AG09319 (cell line): Measurements from ENCODE around the gene TMEM40.

Source experiments
- DNase-seq: peaks from one replicate; pipeline ENCODE4 v3.0.0-alpha.2; 2010; ENCODE audit warnings: low read depth; ENCODE audit errors: extremely low read depth
- TF ChIP-seq, protein P1 (sequence below): IDR thresholded peaks from 2 replicates; pipeline ENCODE4 v1.5.1; 2011; ENCODE audit warnings: low read depth, mild to moderate bottlenecking, inconsistent platforms, low read length, moderate library complexity

TMEM40 gene

GRCh38 chr3:12773710-12774086 is 14.6 kb upstream of the TMEM40 start:
- TF ChIP-seq, protein P1, sequence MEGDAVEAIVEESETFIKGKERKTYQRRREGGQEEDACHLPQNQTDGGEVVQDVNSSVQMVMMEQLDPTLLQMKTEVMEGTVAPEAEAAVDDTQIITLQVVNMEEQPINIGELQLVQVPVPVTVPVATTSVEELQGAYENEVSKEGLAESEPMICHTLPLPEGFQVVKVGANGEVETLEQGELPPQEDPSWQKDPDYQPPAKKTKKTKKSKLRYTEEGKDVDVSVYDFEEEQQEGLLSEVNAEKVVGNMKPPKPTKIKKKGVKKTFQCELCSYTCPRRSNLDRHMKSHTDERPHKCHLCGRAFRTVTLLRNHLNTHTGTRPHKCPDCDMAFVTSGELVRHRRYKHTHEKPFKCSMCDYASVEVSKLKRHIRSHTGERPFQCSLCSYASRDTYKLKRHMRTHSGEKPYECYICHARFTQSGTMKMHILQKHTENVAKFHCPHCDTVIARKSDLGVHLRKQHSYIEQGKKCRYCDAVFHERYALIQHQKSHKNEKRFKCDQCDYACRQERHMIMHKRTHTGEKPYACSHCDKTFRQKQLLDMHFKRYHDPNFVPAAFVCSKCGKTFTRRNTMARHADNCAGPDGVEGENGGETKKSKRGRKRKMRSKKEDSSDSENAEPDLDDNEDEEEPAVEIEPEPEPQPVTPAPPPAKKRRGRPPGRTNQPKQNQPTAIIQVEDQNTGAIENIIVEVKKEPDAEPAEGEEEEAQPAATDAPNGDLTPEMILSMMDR = no peak
- DNase-seq = no peak

- TF ChIP-seq, protein P1 = no peak
- DNase-seq = no peak
These were observed 14.1 kb upstream of the TMEM40 start for GRCh38 chr3:12773030-12773709.

DNA sequence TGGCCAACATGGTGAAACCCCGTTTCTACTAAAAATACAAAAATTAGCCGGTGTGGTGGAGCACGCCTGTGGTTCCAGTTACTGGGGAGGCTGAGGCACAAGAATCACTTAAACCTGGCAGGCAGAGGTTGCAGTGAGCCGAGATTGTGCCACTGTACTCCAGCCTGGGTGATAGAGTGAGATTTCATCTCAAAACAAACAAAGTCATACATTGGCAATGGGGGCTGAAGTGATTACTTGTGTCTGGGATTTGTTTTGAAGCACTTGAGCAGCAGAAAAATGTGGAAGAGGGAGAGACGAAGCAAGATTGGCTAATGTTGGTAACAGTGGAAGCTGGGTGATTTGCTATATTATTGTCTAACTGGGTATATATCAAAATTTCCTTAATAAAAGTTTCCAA is 13.4 kb upstream of the TMEM40 start:
- TF ChIP-seq, protein P1 = no peak
- DNase-seq = no peak

- no peak for DNase-seq
- TF ChIP-seq, protein P1 = no peak
These were observed 12.2 kb upstream of the TMEM40 start for GRCh38 chr3:12771236-12771635.

DNA sequence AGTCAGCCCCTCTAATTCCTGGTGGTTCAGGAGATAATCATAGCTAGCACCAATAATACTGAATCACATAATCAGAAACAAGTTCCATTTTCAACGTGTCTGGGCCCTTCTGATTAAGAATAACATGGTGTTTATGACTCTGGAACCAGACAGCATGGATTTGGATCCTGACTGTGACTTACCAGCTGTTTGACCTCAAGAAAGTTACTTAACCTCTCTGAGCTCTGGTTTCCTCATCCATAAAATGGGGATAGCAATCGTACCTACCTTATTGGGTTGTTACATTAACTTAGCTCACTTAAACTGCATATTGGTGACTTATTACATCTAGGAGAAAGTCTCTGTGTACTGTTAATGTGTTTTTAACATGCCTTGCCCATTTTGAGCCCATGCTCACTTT is 10.7 kb upstream of the TMEM40 start:
- no peak for DNase-seq
- TF ChIP-seq, protein P1 = no peak

DNA sequence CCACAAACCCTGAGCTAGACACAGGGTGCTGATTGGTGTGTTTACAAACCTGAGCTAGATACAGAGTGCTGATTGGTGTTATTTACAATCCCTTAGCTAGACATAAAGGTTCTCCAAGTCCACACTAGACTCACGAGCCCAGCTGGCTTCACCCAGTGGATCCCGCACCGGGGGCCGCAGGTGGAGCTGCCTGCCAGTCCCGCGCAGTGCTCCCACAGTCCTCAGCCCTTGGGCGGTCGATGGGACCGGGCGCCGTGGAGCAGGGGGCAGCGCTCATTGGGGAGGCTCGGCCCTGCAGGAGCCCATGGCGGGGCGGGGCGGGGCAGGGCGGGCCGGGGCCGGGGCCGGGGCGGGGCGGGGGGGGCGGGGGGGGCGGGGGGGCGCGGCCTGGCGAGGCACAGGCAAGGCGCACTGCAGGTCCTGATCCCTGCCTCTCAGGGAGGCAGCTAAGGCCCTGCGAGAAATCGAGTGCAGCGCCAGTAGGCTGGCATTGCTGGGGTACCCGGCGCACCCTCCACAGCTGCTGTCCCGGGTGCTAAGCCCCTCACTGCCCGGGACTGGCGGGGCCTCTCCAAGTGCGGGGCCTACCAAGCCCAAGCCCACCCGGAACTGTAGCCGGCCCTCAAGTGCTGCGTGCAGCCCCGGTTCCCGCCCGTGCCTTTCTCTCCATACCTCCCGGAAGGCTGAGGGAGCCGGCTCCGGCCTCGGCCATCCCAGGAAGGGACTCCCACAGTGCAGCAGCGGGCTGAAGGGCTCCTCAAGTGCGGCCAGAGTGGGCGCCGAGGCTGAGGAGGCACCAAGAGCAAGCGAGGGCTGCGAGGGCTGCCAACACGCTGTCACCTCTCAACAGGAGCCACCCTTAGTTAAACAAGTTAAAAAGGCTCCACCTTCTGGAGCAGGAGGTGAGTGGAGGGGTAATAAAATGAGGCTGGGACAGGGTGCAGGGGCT is 9.8 kb upstream of the TMEM40 start:
- no peak for DNase-seq

More for the DNA sequence above, 9.8 kb upstream of the TMEM40 start:
- TF ChIP-seq, protein P1 = no peak
